IPS-NIHi7 (cell line): ENCODE measurements around the gene GNB3.
"Not testable (repeated sequence)": the region's sequence is repeated elsewhere in the genome, so short reads cannot be mapped to it uniquely, and the experiment has no call there.

Source experiments
- DNase-seq: peaks from one replicate; pipeline ENCODE4 v3.0.0; 2012; ENCODE audit warnings: mixed read lengths; ENCODE audit errors: extremely low spot score

GNB3 gene

DNA sequence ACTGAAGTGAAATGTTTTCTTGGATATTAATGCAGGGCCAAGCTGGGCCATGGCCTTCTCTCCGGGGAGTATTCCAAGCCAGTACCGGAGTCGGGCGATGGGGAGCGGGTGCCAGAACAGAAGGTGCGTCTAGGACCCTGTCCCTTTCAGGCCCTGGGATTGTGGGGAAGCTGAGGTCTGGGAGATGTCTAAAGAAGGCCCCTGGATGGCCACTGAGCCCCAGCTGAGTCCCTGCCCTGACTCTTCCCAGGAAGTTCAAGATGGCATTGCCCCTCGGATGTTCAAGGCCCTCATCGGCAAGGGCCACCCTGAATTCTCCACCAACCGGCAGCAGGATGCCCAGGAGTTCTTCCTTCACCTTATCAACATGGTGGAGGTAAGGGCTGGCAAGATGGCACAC, 19.4 kb downstream of the GNB3 start:
- no peak for DNase-seq

DNA sequence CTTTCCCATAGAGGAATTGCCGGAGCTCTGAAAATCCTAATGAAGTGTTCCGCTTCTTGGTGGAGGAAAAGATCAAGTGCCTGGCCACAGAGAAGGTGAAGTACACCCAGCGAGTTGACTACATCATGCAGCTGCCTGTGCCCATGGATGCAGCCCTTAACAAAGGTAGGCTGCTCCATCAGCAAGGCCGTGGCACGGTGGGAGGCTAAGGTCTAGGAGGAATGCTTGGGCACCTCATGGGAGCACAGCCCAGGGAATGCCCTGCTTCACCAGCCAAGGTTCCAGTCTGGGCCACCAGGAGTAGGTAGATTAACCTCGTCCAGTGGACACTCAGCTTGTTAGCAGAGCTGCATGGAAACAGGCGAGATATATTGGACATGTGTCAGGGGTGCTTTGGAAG, 20.2 kb downstream of the GNB3 start:
- DNase-seq: no peak

GRCh38 chr12:6861391-6861790, 20.7 kb downstream of the GNB3 start:
- DNase-seq: no peak

GRCh38 chr12:6863033-6863432, 22.3 kb downstream of the GNB3 start:
- DNase-seq: no peak

DNA sequence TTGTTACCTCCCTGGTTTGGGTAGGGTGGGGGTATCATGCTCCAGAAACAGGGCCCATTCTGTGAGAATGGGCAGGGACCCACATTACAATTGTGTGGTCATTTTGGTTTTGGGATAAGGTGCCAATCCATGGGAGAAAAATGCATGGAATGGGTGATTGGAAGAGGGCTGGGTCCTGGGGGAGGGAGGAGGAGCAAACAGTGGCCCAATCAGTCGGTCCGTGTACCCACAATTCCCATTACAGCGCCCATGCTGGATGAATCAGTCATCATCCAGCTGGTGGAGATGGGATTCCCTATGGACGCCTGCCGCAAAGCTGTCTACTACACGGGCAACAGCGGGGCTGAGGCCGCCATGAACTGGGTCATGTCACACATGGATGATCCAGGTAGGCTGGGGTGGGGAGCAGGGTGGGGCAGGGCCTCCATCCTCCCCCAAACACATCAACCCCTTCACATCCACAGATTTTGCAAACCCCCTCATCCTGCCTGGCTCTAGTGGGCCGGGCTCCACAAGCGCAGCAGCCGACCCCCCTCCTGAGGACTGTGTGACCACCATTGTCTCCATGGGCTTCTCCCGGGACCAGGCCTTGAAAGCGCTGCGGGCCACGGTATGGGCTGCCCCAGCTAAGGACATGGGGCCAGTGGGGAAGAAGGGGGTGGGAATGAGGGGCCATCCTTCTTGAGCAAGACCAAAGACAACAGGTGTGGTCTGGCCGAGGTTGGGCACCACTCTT, 23.0 kb downstream of the GNB3 start:
- DNase-seq: no peak

- not testable (repeated sequence) for DNase-seq
Measured at GRCh38 chr12:6865307-6865706, 24.6 kb downstream of the GNB3 start.

- DNase-seq: peak; percentile 64
Measured at GRCh38 chr12:6866163-6866919, 25.6 kb downstream of the GNB3 start.

DNA sequence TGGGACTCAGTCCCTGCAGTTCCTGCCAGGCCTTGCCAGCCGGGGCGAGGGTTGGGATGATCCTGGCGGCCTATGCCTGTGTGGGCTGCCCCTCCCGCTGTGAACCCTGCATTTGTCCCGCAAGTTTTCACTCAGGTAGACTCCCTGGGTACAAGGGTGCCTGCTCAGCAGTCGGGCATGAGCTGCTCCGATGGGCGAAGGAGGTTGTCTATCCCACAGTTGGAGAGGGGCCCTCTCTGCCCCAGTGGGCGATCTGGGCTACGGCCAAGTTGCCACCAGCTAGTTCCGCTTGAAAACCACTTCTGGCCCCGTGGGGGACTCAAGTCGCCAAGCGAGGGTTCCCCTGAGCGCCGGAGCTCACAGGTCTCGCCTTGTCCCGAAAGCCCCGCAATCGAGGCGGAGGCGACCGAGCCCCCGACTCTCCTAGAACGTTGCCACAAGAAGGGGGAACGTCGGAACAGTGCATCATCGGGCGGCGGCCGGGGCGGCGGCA, 26.2 kb downstream of the GNB3 start:
- no peak for DNase-seq

DNA sequence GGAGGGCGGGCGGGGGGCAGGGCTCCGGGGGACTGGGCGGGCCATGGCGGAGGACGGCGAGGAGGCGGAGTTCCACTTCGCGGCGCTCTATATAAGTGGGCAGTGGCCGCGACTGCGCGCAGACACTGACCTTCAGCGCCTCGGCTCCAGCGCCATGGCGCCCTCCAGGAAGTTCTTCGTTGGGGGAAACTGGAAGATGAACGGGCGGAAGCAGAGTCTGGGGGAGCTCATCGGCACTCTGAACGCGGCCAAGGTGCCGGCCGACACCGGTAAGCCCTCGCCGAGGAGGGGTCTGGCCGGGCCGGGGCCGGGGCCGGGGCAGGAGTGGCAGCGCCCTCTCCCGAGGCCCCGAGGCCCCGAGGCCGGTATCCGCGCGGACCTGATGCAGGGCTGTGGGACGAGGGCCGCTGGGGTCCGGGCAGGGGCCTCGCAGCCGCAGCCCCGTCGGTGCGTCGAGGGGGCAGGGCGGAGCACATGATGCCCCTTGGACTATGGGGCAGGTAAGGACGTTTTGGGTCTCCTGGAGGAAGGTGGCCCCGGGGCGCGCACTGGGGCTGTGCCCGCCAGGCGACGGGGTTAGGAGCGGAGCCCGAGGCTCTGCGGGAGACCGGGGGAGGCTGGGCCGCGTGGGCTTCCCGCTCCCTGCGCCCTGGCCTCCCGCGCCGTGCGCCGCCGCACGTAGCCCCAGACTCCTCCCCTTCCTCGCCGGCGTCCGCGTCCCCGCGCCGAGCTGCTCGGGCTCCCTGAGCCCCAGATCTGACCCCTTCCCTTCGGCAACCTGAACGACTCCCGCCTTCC, 26.9 kb downstream of the GNB3 start, which contains the start of gene TPI1:
TPI1 (plus strand) TSS at position 119 of the 798 bp plus-strand sequence; CDS start at position 155, 36 bp downstream.
- DNase-seq: peak; percentile 89

- DNase-seq: no peak
Measured at GRCh38 chr12:6868211-6869048, 27.7 kb downstream of the GNB3 start.

GRCh38 chr12:6869049-6870021, 28.6 kb downstream of the GNB3 start:
- peak; percentile 69 for DNase-seq

- DNase-seq: not testable (repeated sequence)
Measured at GRCh38 chr12:6870304-6870703, 29.6 kb downstream of the GNB3 start.

- DNase-seq: no peak
Measured at GRCh38 chr12:6871052-6871957, 30.6 kb downstream of the GNB3 start.

DNA sequence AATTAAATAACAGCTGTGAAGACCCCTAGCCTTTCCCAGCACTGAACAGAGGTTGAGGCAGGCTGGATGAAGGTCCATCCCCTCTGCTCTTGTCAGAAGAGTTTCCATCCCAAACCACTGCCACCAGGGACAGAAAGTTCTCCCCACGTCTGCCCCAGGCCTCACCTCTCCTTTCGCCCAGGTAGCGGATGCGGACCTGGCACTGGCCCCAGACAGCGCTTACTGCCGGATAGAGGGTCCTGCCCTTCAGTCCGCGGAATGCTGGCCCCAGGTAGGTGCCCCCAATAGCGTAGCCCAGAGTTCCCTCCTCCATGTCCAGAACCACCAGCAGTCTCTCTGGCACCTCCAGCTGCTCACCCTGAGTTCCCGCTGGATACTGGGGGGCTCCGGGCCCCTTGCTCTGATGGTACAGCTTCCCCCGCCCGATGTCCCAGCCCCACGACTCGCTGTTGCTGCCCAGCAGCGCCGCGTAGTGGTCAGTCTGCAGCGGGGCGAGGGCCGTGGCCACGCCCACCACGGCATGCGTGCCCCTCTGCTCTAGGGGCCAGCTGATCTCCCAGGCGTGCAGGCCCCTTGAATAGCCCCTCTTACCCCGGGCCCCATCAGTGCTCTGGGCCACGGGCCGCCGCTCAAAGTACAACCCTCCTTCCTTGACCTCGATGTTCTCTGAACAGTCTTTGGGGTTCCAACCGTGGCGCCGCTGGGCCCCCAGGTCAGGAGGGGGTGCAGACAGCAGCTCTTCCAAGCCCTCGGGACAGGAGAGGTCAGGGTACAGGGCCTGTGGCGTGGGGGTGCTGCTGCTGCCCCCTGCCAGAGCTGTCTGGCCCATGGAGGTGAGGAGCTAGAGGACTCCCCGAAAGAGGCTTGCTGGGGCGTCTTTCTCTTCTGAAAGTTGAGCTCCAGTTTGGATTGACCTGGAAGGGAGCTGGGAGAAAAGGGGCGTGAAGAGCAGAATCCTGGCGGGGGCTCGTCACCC, 31.6 kb downstream of the GNB3 start:
- DNase-seq: peak; percentile 78

DNA sequence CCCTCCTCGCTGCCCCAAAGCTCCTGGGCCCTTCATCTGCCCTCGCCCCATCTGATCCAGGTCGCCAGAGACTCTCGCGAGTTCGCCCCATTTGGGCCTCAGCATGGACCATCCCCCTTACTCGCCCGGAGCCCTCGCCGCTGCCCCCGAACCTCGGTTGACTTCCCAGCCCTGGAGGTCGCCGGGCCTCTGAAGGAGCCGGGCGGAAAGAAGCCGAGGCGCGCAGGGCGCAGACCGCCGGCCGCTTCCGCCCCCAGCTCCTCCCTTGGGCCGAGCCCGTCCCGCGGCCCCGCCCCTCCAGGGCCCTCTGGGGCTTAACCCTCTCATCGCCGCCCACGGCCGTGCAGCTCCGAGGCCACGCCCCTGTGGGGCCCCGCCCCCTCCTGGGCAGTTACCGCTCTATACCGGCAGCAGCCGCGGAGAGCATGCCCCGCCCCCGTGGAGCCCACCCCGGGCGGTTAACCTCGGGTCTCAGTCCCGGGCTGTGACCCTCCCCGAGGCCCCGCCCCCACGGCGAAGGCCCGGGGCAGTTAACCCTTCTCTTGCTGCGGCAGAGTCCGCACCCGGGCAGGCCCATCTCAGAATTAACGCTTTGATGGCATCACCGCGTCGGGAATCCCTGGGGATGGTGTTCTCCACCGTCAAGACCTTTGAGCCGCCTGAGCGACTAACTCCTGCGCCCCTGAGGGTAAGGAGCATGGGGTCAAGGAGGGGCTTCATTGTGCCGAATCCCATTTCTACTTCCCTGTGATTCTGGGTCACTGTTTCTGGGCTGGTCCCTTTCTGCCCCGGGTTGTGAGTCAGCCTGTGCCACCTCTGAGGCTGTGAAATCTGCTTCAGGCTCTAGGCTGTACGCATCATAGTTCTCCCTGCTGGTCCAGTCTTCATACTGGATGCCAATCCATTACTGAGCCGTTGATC, 32.6 kb downstream of the GNB3 start, which contains the start of gene SPSB2:
SPSB2 (minus strand) TSS at position 210 of the 921 bp plus-strand sequence. CDS start 402 bp downstream, outside the sequence.
- DNase-seq: peak; percentile 98

GRCh38 chr12:6874015-6874368, 33.3 kb downstream of the GNB3 start:
- DNase-seq: not testable (repeated sequence)
